Neural cell (in vitro differentiated cells): Measurements from ENCODE around the gene ZNHIT6.

Experiments used
- CTCF ChIP-seq: fragments of 450-650 bp; IDR thresholded peaks from 2 replicates; pipeline ENCODE4 v1.5.1; 2014; ENCODE audit warnings: antibody characterized with exemption, mild to moderate bottlenecking, moderate library complexity; ENCODE audit not compliant: poor library complexity, severe bottlenecking
- EP300 ChIP-seq: fragments of 450-650 bp; conservative IDR thresholded peaks from 2 replicates; pipeline ENCODE4 v1.6.1; 2014; ENCODE audit warnings: antibody characterized with exemption, mild to moderate bottlenecking, moderate library complexity; ENCODE audit not compliant: poor library complexity, severe bottlenecking
- RAD21 ChIP-seq: fragments of 450-650 bp; conservative IDR thresholded peaks from 2 replicates; pipeline ENCODE4 v1.6.1; 2014; ENCODE audit warnings: antibody characterized with exemption, mild to moderate bottlenecking, moderate library complexity
- REST ChIP-seq: IDR thresholded peaks from 2 replicates; pipeline ENCODE4 v1.6.1; 2012; ENCODE audit warnings: borderline replicate concordance
- TAF1 ChIP-seq: IDR thresholded peaks from 2 replicates; pipeline ENCODE4 v1.6.1; 2012; ENCODE audit warnings: low read depth

- TF ChIP-seq CTCF (no peak), RAD21 (no peak), REST (no peak), TAF1 (no peak), EP300 (no peak)
These were observed 79.3 kb downstream of the ZNHIT6 start for GRCh38 chr1:85628791-85629531.
